Hepatocyte (in vitro differentiated cells): ENCODE measurements around the gene NECTIN3. TPM values are rescaled to one million over a fixed set of nuclear protein-coding genes. Genes with fewer than 3 reads are reported as not detected.

ENCODE experiments used
- DNase-seq: peaks from one replicate; pipeline ENCODE4 v3.0.0-alpha.2; 2016; ENCODE audit warnings: low spot score
- H2AFZ ChIP-seq: fragments of 200-600 bp; sonication (generic); 2 replicates; pipeline ENCODE4 v1.6.0; 2016; ENCODE audit warnings: antibody characterized with exemption, mild to moderate bottlenecking
- H3K27ac ChIP-seq: fragments of 200-600 bp; sonication (generic); 2 replicates; pipeline ENCODE4 v1.5.1; 2016; ENCODE audit warnings: mild to moderate bottlenecking
- H3K27me3 ChIP-seq: fragments of 200-600 bp; sonication (generic); 2 replicates; pipeline ENCODE4 v1.6.1; 2016
- H3K36me3 ChIP-seq: fragments of 200-600 bp; sonication (generic); replicated peaks from 2 replicates; pipeline ENCODE4 v1.5.1; 2016; ENCODE audit warnings: low read depth; ENCODE audit not compliant: insufficient read depth
- H3K4me1 ChIP-seq: fragments of 200-600 bp; sonication (generic); 2 replicates; pipeline ENCODE4 v1.5.1; 2016; ENCODE audit warnings: mild to moderate bottlenecking, moderate library complexity; ENCODE audit not compliant: insufficient read depth
- H3K4me2 ChIP-seq: fragments of 200-600 bp; sonication (generic); 2 replicates; pipeline ENCODE4 v1.6.0; 2016
- H3K4me3 ChIP-seq: fragments of 200-600 bp; sonication (generic); 2 replicates; pipeline ENCODE4 v1.5.1; 2016; ENCODE audit warnings: mild to moderate bottlenecking
- H3K79me2 ChIP-seq: fragments of 200-600 bp; sonication (generic); 2 replicates; pipeline ENCODE4 v1.6.0; 2017; ENCODE audit warnings: mild to moderate bottlenecking
- H3K9me2 ChIP-seq: fragments of 200-600 bp; sonication (generic); replicated peaks from 2 replicates; pipeline ENCODE4 v1.6.0; 2017; ENCODE audit warnings: mild to moderate bottlenecking; ENCODE audit not compliant: insufficient read depth
- H3K9me3 ChIP-seq: fragments of 200-600 bp; sonication (generic); 2 replicates; pipeline ENCODE4 v1.5.1; 2016; ENCODE audit warnings: low read depth, mild to moderate bottlenecking
- H4K20me1 ChIP-seq: fragments of 200-600 bp; sonication (generic); 2 replicates; pipeline ENCODE4 v1.6.0; 2016; ENCODE audit warnings: mild to moderate bottlenecking; ENCODE audit not compliant: insufficient read depth, poor library complexity, severe bottlenecking
- EZH2 ChIP-seq: fragments of 200-600 bp; sonication (generic); IDR thresholded peaks from 2 replicates; pipeline ENCODE4 v1.6.1; 2016; ENCODE audit warnings: antibody characterized with exemption, mild to moderate bottlenecking, borderline replicate concordance
- EZH2phosphoT487 ChIP-seq: fragments of 200-600 bp; sonication (generic); IDR thresholded peaks from one replicate; pipeline ENCODE4 v1.6.1; 2018; ENCODE audit warnings: antibody characterized with exemption, mild to moderate bottlenecking, low read depth, moderate library complexity; ENCODE audit not compliant: unreplicated experiment, severe bottlenecking
- WGBS: methylation state at CpG from one replicate; pipeline ENCODE4 v1.1.6; 2016; ENCODE audit warnings: low lambda C conversion rate; ENCODE audit errors: missing lambda C conversion rate; 5-methylcytosine and 5-hydroxymethylcytosine counted together
- polyA plus RNA-seq: library from polyadenylated mRNA; unstranded; fragments of >200 nt; fragmentation: Nextera tagmentation; extraction: Ambion mirVana; gene quantifications from 2 replicates; pipeline ENCODE4 v1.2.1, GENCODE V29; 2016
- total RNA-seq: library from RNA; depleted of rRNA; stranded (reverse); fragments of >200 nt; gene quantifications from 2 replicates; pipeline ENCODE4 v1.2.3, GENCODE V29; 2014
- TF ChIP-seq, protein P1 (sequence below): fragments of 200-600 bp; sonication (generic); IDR thresholded peaks from 2 replicates; pipeline ENCODE4 v1.5.1; 2016; ENCODE audit warnings: antibody characterized with exemption, mild to moderate bottlenecking; ENCODE audit not compliant: poor library complexity

Gene NECTIN3
- total and polyA plus RNA-seq, 2 experiments from 2014 or later: 18.9 to 88.6 TPM

DNA sequence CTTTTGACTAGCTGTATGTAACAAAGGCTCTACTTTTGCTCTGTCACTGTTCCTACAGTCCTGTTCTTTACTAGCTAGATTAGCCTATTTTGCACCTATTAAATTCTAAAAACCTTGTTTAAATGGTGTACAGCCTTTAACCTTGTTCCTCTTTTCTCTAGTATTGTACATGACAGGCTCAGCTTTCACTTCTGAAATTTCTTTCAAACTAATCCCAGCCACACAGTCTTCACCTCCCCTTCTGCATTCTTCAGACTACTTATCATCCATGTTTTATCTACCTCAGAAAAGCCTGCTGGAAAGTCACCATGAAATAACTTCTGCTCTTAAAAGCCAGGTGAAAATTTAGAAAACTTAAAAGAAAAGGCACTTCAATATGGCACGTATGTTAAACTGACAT is 122.4 kb downstream of the NECTIN3 start:
- no peak for DNase-seq
- no peaks in the 10 kb centered on the region for H3K4me1 ChIP-seq
- H3K79me2 ChIP-seq: no peaks in the 10 kb centered on the region
- no peak overlapping the region for H3K4me3 ChIP-seq
- H3K27me3 ChIP-seq: no peaks in the 10 kb centered on the region
- H3K9me3 ChIP-seq: no peaks in the 10 kb centered on the region
- H3K36me3 ChIP-seq: no peaks in the 10 kb centered on the region
- no peaks in the 10 kb centered on the region for H4K20me1 ChIP-seq
- H3K4me2 ChIP-seq: no peak overlapping the region
- no peak overlapping the region for H2AFZ ChIP-seq
- no peaks in the 10 kb centered on the region for H3K9me2 ChIP-seq
- 61% methylated on average over 1 of the region's 1 CpG for WGBS
- TF ChIP-seq, protein P1, sequence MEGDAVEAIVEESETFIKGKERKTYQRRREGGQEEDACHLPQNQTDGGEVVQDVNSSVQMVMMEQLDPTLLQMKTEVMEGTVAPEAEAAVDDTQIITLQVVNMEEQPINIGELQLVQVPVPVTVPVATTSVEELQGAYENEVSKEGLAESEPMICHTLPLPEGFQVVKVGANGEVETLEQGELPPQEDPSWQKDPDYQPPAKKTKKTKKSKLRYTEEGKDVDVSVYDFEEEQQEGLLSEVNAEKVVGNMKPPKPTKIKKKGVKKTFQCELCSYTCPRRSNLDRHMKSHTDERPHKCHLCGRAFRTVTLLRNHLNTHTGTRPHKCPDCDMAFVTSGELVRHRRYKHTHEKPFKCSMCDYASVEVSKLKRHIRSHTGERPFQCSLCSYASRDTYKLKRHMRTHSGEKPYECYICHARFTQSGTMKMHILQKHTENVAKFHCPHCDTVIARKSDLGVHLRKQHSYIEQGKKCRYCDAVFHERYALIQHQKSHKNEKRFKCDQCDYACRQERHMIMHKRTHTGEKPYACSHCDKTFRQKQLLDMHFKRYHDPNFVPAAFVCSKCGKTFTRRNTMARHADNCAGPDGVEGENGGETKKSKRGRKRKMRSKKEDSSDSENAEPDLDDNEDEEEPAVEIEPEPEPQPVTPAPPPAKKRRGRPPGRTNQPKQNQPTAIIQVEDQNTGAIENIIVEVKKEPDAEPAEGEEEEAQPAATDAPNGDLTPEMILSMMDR: no peak
- TF ChIP-seq EZH2 (no peak), EZH2phosphoT487 (no peak)
- H3K27ac ChIP-seq: no peak overlapping the region

- Histone ChIP-seq H3K4me2 (no peak overlapping the region), H3K9me3 (no peaks in the 10 kb centered on the region), H3K27me3 (no peaks in the 10 kb centered on the region), H3K4me1 (no peaks in the 10 kb centered on the region), H4K20me1 (no peaks in the 10 kb centered on the region), H2AFZ (no peak overlapping the region), H3K79me2 (no peaks in the 10 kb centered on the region), H3K4me3 (no peak overlapping the region), H3K9me2 (no peaks in the 10 kb centered on the region), H3K36me3 (no peaks in the 10 kb centered on the region), H3K27ac (no peak overlapping the region)
- WGBS: 93% methylated on average over 3 of the region's 3 CpGs
- no peak for DNase-seq
- no peak for TF ChIP-seq EZH2phosphoT487
These were observed 125.9 kb downstream of the NECTIN3 start for GRCh38 chr3:111197485-111197884.

- Histone ChIP-seq H3K4me2 (no peak overlapping the region), H3K4me1 (no peaks in the 10 kb centered on the region), H3K9me3 (no peaks in the 10 kb centered on the region), H3K27me3 (no peaks in the 10 kb centered on the region), H2AFZ (no peak overlapping the region), H3K36me3 (no peaks in the 10 kb centered on the region), H3K27ac (no peak overlapping the region), H4K20me1 (no peaks in the 10 kb centered on the region), H3K4me3 (no peak overlapping the region), H3K9me2 (no peaks in the 10 kb centered on the region), H3K79me2 (no peaks in the 10 kb centered on the region)
- TF ChIP-seq, protein P1: no peak
- TF ChIP-seq EZH2phosphoT487: no peak
- TF ChIP-seq EZH2: no peak
- DNase-seq: no peak
These were observed 128.4 kb downstream of the NECTIN3 start for GRCh38 chr3:111200027-111200426.

DNA sequence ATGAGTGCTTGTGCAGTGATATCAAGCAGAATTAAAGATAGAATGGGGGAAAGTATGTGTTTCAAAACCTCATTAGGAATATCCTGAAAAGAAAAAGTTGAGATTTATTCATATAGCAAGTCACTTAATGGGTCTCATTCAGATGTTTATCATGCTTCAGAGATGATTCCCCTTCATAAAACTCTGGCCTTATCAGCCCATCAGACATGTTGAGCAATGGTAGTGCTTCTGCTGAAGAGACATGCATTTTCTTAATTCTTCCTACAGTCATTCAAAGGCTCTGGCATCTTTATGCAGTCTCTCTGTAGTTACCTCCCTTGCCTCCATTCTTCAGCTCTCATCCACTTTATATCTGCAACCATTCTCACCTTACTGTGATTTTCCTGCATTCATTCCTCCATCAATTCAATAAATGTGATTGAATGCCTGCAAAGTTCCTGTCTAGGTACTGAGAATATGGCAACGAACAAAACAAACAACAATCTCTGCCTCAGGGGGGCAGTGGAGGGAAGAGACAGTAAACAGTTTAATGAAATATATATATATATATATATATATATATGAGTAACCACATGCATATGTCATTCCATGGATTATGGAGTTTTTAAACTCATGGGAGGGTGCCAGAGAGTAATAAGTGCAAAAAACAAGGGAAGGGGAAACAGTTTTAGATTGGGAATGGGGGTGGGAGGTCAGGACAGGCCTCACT is 138.5 kb downstream of the NECTIN3 start:
- Histone ChIP-seq H3K9me3 (no peaks in the 10 kb centered on the region), H3K4me2 (no peak overlapping the region), H3K36me3 (no peaks in the 10 kb centered on the region), H3K4me1 (no peaks in the 10 kb centered on the region), H3K79me2 (no peaks in the 10 kb centered on the region), H3K9me2 (no peaks in the 10 kb centered on the region), H2AFZ (no peak overlapping the region), H3K27me3 (no peaks in the 10 kb centered on the region), H4K20me1 (no peaks in the 10 kb centered on the region), H3K4me3 (no peak overlapping the region), H3K27ac (no peak overlapping the region)
- TF ChIP-seq EZH2phosphoT487: no peak
- no peak for TF ChIP-seq EZH2
- TF ChIP-seq, protein P1: peak; percentile 4
- 73% methylated on average over 1 of the region's 1 CpG for WGBS
- DNase-seq: no peak
